Smooth muscle cell (in vitro differentiated cells): ENCODE measurements around the gene IFNG-AS1. TPM values are rescaled to one million over a fixed set of nuclear protein-coding genes. Genes with fewer than 3 reads are reported as not detected.

Source experiments
- DNase-seq: peaks from one replicate; lab custom pipeline; 2025; ENCODE audit not compliant: unreplicated experiment; lab: John Stamatoyannopoulos, UW
- H2AFZ ChIP-seq: fragments of 200-600 bp; sonication (generic); 2 replicates; pipeline ENCODE4 v1.6.0; 2016; ENCODE audit warnings: antibody characterized with exemption, low read depth, mild to moderate bottlenecking
- H3F3A ChIP-seq: fragments of 200-600 bp; sonication (generic); 2 replicates; pipeline ENCODE4 v1.6.0; 2017; ENCODE audit warnings: antibody characterized with exemption, low read depth
- H3K27ac ChIP-seq: fragments of 200-600 bp; sonication (generic); 2 replicates; pipeline ENCODE4 v1.5.1; 2016; ENCODE audit warnings: low read depth, mild to moderate bottlenecking
- H3K27me3 ChIP-seq: fragments of 200-600 bp; sonication (generic); 2 replicates; pipeline ENCODE4 v1.6.1; 2016; ENCODE audit warnings: low read depth, mild to moderate bottlenecking
- H3K36me3 ChIP-seq: fragments of 200-600 bp; sonication (generic); 2 replicates; pipeline ENCODE4 v1.5.1; 2016; ENCODE audit warnings: low read depth
- H3K4me1 ChIP-seq: fragments of 200-600 bp; sonication (generic); 2 replicates; pipeline ENCODE4 v1.5.1; 2016; ENCODE audit warnings: low read depth
- H3K4me2 ChIP-seq: fragments of 200-600 bp; sonication (generic); 2 replicates; pipeline ENCODE4 v1.6.0; 2016; ENCODE audit warnings: mild to moderate bottlenecking
- H3K4me3 ChIP-seq: fragments of 200-600 bp; sonication (generic); 2 replicates; pipeline ENCODE4 v1.5.1; 2016; ENCODE audit warnings: mild to moderate bottlenecking
- H3K79me2 ChIP-seq: fragments of 200-600 bp; sonication (generic); 2 replicates; pipeline ENCODE4 v1.6.0; 2016; ENCODE audit warnings: low read depth, mild to moderate bottlenecking
- H3K9ac ChIP-seq: fragments of 200-600 bp; sonication (generic); 2 replicates; pipeline ENCODE4 v1.6.0; 2016; ENCODE audit warnings: low read depth
- H3K9me3 ChIP-seq: fragments of 200-600 bp; sonication (generic); replicated peaks from 2 replicates; pipeline ENCODE4 v1.5.1; 2016; ENCODE audit warnings: low read depth
- H4K20me1 ChIP-seq: fragments of 200-600 bp; sonication (generic); 2 replicates; pipeline ENCODE4 v1.6.0; 2016; ENCODE audit warnings: low read depth
- WGBS: methylation state at CpG from one replicate; pipeline ENCODE4 v1.1.7; 2016; ENCODE audit warnings: low lambda C conversion rate; 5-methylcytosine and 5-hydroxymethylcytosine counted together
- polyA plus RNA-seq: library from polyadenylated mRNA; unstranded; fragments of >200 nt; fragmentation: Nextera tagmentation; extraction: Ambion mirVana; gene quantifications from 2 replicates; pipeline ENCODE4 v1.2.1, GENCODE V29; 2016
- total RNA-seq: library from RNA; depleted of rRNA; stranded (reverse); fragments of >200 nt; gene quantifications from 2 replicates; pipeline ENCODE4 v1.2.3, GENCODE V29; 2014
- TF ChIP-seq, protein P1 (sequence below): fragments of 200-600 bp; sonication (generic); IDR thresholded peaks from 2 replicates; pipeline ENCODE4 v1.5.1; 2017; ENCODE audit warnings: borderline replicate concordance, mild to moderate bottlenecking, antibody characterized with exemption; ENCODE audit not compliant: insufficient read depth, poor library complexity, severe bottlenecking

Gene IFNG-AS1
- total and polyA plus RNA-seq, 2 experiments from 2014 or later = 0.11 to 0.76 TPM

DNA sequence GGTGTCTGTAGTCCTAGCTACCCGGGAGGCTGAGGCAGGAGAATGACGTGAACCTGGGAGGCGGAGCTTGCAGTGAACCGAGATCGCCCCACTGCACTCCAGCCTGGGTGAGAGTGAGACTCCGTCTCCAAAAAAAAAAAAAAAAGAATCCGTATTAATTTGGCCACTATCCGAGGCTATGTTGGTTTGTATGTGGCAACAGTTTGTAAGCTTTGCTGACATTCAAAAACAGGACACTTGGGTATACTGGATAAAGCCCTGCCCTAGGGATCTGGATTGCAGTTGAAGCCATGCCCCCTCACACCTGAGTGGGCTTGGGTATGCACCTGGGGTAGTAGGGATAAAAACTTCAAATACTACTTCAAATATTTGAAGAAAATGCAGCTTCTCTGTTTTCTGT lies 14.5 kb downstream of the IFNG-AS1 start:
- Histone ChIP-seq H3K4me1 (no peaks in the 10 kb centered on the region), H3K4me3 (no peak overlapping the region), H3F3A (no peaks in the 10 kb centered on the region), H3K79me2 (no peaks in the 10 kb centered on the region), H3K27ac (no peak overlapping the region), H4K20me1 (no peaks in the 10 kb centered on the region), H2AFZ (no peak overlapping the region), H3K9ac (no peak overlapping the region), H3K27me3 (no peaks in the 10 kb centered on the region), H3K4me2 (no peak overlapping the region), H3K9me3 (no peaks in the 10 kb centered on the region), H3K36me3 (no peaks in the 10 kb centered on the region)
- WGBS = 92% methylated on average over 8 of the region's 8 CpGs
- DNase-seq = no peak
- TF ChIP-seq, protein P1, sequence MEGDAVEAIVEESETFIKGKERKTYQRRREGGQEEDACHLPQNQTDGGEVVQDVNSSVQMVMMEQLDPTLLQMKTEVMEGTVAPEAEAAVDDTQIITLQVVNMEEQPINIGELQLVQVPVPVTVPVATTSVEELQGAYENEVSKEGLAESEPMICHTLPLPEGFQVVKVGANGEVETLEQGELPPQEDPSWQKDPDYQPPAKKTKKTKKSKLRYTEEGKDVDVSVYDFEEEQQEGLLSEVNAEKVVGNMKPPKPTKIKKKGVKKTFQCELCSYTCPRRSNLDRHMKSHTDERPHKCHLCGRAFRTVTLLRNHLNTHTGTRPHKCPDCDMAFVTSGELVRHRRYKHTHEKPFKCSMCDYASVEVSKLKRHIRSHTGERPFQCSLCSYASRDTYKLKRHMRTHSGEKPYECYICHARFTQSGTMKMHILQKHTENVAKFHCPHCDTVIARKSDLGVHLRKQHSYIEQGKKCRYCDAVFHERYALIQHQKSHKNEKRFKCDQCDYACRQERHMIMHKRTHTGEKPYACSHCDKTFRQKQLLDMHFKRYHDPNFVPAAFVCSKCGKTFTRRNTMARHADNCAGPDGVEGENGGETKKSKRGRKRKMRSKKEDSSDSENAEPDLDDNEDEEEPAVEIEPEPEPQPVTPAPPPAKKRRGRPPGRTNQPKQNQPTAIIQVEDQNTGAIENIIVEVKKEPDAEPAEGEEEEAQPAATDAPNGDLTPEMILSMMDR = no peak

DNA sequence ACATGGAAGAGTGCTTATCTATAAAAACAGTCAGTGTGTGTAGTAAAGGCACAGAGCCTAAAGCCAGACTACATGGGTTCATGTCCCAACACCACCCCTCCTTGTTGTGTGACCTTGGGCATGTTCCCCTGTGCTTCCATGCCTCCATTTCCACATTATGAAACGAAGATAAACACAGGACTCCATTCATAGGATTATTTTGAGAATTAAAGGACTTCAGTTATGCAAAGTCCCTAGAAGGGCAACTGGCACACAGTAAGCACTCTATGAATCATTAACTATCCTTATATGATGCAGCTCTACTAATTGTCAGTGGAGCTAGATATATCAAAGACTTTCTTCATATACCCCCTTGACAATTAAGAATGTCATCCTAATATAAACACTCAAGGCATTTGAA lies 17.8 kb downstream of the IFNG-AS1 start:
- no peaks in the 10 kb centered on the region for H3K4me1 ChIP-seq
- peak overlapping the region; percentile 61 for H2AFZ ChIP-seq
- TF ChIP-seq, protein P1 = no peak
- H3K9me3 ChIP-seq = no peaks in the 10 kb centered on the region
- peak overlapping the region; percentile 42 for H3K27ac ChIP-seq
- H3K27me3 ChIP-seq = no peaks in the 10 kb centered on the region
- H3K4me3 ChIP-seq = no peak overlapping the region
- H3K9ac ChIP-seq = no peak overlapping the region
- H4K20me1 ChIP-seq = no peaks in the 10 kb centered on the region
- WGBS = 81% methylated on average over 1 of the region's 1 CpG
- H3K4me2 ChIP-seq = no peak overlapping the region
- no peak for DNase-seq
- H3F3A ChIP-seq = no peaks in the 10 kb centered on the region
- no peaks in the 10 kb centered on the region for H3K36me3 ChIP-seq
- H3K79me2 ChIP-seq = no peaks in the 10 kb centered on the region

DNA sequence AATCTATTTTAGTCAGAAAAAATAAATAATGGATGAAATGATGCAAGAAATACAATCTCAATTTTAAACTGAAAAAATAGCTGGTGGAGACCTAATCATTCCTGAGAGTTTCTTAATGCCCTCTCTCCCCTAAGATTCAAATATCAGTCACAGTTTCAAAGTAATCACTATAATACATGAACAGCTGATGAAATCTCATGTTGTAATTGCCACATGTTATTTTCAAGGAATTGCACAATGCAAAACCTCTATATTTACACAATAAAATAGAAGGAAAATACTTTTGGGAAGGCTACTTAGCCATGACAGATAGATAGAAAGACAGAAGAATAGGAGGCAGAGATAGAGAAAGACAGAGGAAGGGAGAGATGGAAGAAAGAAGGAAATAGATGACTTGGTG lies 18.2 kb downstream of the IFNG-AS1 start:
- Histone ChIP-seq H3K9me3 (no peaks in the 10 kb centered on the region), H3K27ac (peak overlapping the region; percentile 42), H2AFZ (peak overlapping the region; percentile 61)

More for the DNA sequence above, 18.2 kb downstream of the IFNG-AS1 start:
- Histone ChIP-seq H3K79me2 (no peaks in the 10 kb centered on the region), H3K27me3 (no peaks in the 10 kb centered on the region), H3K36me3 (no peaks in the 10 kb centered on the region), H3K9ac (no peak overlapping the region), H3F3A (no peaks in the 10 kb centered on the region), H4K20me1 (no peaks in the 10 kb centered on the region), H3K4me1 (no peaks in the 10 kb centered on the region), H3K4me2 (no peak overlapping the region), H3K4me3 (no peak overlapping the region)
- DNase-seq = no peak
- TF ChIP-seq, protein P1 = no peak
